Activated CD8-positive, alpha-beta T cell treated with anti-CD3 and anti-CD28 coated beads, Interleukin-2, amount 10 ng/mL, durations not matched to agents 7 days and 5 days (primary cell): ENCODE data around the gene LIN7B. TPM values are rescaled to one million over a fixed set of nuclear protein-coding genes. Genes with fewer than 3 reads are reported as not detected.

Source experiments
- ATAC-seq: fragments of 150-1000 bp; cut with Tn5 transposase; one replicate; pipeline ENCODE4 v1.10.0; 2021; ENCODE audit warnings: moderate library complexity
- CTCF ChIA-PET: fragments of 350-600 bp; sonication (Branson Sonifier 250); formaldehyde crosslinking; loops from one replicate; lab custom pipeline; 2021; ENCODE audit warnings: antibody characterized with exemption; lab: Charles Lee
- POLR2A ChIA-PET: fragments of 350-600 bp; sonication (Branson Sonifier 250); formaldehyde crosslinking; loops from one replicate; lab custom pipeline; 2021; ENCODE audit warnings: antibody characterized with exemption; lab: Charles Lee
- DNase-seq: peaks from one replicate; pipeline ENCODE4 v3.0.0-alpha.2; 2020
- H3K27ac Mint-ChIP-seq: one replicate; pipeline ENCODE4 v1.8.0; 2021; ENCODE audit warnings: mild to moderate bottlenecking, mixed read lengths
- H3K27me3 Mint-ChIP-seq: one replicate; pipeline ENCODE4 v1.8.0; 2021; ENCODE audit warnings: low read depth, mixed read lengths
- H3K36me3 Mint-ChIP-seq: one replicate; pipeline ENCODE4 v1.8.0; 2021; ENCODE audit warnings: low read depth, mixed read lengths
- H3K4me1 Mint-ChIP-seq: one replicate; pipeline ENCODE4 v1.8.0; 2021; ENCODE audit warnings: low read depth, mixed read lengths
- H3K4me3 Mint-ChIP-seq: one replicate; pipeline ENCODE4 v1.8.0; 2021; ENCODE audit warnings: mild to moderate bottlenecking, mixed read lengths
- H3K9me3 Mint-ChIP-seq: one replicate; pipeline ENCODE4 v1.8.0; 2022; ENCODE audit warnings: mixed read lengths; ENCODE audit not compliant: insufficient read depth
- total RNA-seq, 2 experiments: library from RNA; stranded (reverse); gene quantifications; one replicate each; pipeline ENCODE4 v1.2.3, GENCODE V29; 2021

The LIN7B gene
- total RNA-seq, 2 experiments from 2014 or later: 3.7 to 6.3 TPM

- no peak for ATAC-seq
- Mint-ChIP-seq H3K4me3 (no peak overlapping the region), H3K9me3 (no peaks in the 10 kb centered on the region), H3K4me1 (peaks cover 7% of the 10 kb centered on the region), H3K36me3 (no peaks in the 10 kb centered on the region), H3K27me3 (peaks cover 29% of the 10 kb centered on the region), H3K27ac (no peak overlapping the region)
- ChIA-PET CTCF (interaction anchor here (0.9 kb wide), 1 partner anchor 38 kb away, joined by 4 read pairs; no protein-coding TSS in a partner anchor), POLR2A (no interaction called here)
- DNase-seq: no peak
Measured at GRCh38 chr19:49160450-49161189, 46.5 kb downstream of the LIN7B start.

DNA sequence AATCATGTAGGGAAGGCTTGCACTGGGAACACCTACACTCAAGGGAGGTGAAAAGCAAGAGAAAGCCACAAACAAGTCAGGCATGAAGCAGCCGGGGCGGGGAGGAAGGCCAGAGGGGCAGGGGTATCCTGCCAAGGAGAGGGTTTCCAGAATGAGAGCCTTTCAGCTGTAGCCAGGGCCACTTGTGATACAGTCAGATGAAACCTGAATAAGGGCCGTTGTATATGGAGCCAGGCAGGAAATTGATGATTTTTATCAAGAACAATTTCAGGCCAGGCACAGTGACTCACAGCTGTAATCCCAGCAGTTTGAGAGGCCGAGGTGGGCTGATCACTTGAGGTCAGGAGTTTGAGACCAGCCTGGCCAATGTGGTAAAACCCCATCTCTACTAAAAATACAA lies 47.8 kb downstream of the LIN7B start:
- ChIA-PET POLR2A (no interaction called here), CTCF (interaction anchor here (1.4 kb wide), 1 partner anchor 64 kb away, joined by 4 read pairs; no protein-coding TSS in a partner anchor)
- peaks cover 7% of the 10 kb centered on the region for H3K4me1 Mint-ChIP-seq
- H3K4me3 Mint-ChIP-seq: no peak overlapping the region
- no peaks in the 10 kb centered on the region for H3K36me3 Mint-ChIP-seq
- peaks cover 24% of the 10 kb centered on the region for H3K27me3 Mint-ChIP-seq
- DNase-seq: no peak
- H3K27ac Mint-ChIP-seq: no peak overlapping the region
- no peak for ATAC-seq
- H3K9me3 Mint-ChIP-seq: no peaks in the 10 kb centered on the region

GRCh38 chr19:49165111-49165750 lies 51.1 kb downstream of the LIN7B start:
- Mint-ChIP-seq H3K9me3 (no peaks in the 10 kb centered on the region), H3K4me1 (no peaks in the 10 kb centered on the region), H3K36me3 (no peaks in the 10 kb centered on the region), H3K4me3 (no peak overlapping the region), H3K27ac (no peak overlapping the region), H3K27me3 (peaks cover 3% of the 10 kb centered on the region)
- CTCF ChIA-PET: no interaction called here
- no peak for ATAC-seq
- POLR2A ChIA-PET: interaction anchor here (0.6 kb wide), 1 partner anchor 17 kb away, joined by 3 read pairs; no protein-coding TSS in a partner anchor
- DNase-seq: no peak

DNA sequence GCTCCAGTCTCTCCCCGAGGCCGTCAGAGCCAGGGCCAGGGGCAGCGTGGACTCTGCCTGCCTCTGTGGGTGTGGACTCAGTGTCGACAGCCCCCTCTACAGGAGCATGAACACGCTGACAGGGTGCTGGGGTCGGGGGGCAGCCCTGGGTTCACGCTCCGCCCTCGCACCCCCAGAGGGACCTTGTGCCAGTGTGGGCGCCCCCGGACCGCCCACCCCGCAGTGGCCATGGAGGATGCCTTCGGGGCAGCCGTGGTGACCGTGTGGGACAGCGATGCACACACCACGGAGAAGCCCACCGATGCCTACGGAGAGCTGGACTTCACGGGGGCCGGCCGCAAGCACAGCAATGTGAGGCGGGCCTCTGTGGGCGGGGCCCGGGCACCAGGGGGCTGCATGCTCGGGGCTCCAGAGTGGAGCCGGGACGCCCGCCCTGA lies 51.7 kb downstream of the LIN7B start:
- H3K9me3 Mint-ChIP-seq: no peaks in the 10 kb centered on the region
- H3K36me3 Mint-ChIP-seq: no peaks in the 10 kb centered on the region
- ChIA-PET POLR2A (no interaction called here), CTCF (no interaction called here)
- no peak overlapping the region for H3K27ac Mint-ChIP-seq
- no peaks in the 10 kb centered on the region for H3K4me1 Mint-ChIP-seq
- H3K4me3 Mint-ChIP-seq: no peak overlapping the region
- peaks cover 2% of the 10 kb centered on the region for H3K27me3 Mint-ChIP-seq
- DNase-seq: no peak
- no peak for ATAC-seq

DNA sequence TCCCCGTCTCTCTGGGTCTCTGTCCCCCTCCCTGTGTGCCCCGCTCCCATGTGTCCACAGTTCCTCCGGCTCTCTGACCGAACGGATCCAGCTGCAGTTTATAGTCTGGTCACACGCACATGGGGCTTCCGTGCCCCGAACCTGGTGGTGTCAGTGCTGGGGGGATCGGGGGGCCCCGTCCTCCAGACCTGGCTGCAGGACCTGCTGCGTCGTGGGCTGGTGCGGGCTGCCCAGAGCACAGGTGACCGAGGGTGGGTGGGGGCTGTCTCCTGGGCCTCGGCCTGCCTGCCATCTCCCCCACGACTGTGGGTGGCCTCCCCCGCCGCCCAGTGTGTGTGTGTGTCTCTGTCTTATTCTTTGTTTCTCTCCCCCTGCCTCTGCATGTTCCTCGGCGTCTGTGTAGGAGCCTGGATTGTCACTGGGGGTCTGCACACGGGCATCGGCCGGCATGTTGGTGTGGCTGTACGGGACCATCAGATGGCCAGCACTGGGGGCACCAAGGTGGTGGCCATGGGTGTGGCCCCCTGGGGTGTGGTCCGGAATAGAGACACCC lies 53.8 kb downstream of the LIN7B start:
- POLR2A ChIA-PET: no interaction called here
- H3K9me3 Mint-ChIP-seq: no peaks in the 10 kb centered on the region
- no peaks in the 10 kb centered on the region for H3K36me3 Mint-ChIP-seq
- no peak overlapping the region for H3K27ac Mint-ChIP-seq
- no peaks in the 10 kb centered on the region for H3K27me3 Mint-ChIP-seq
- H3K4me1 Mint-ChIP-seq: no peaks in the 10 kb centered on the region
- DNase-seq: no peak
- CTCF ChIA-PET: no interaction called here
- ATAC-seq: no peak
- H3K4me3 Mint-ChIP-seq: no peak overlapping the region

Other genes starting within 250 kb of the LIN7B start
- 1 to 10 TPM; 4.4 to 4.6 TPM for gene PLEKHA4, start 245.8 kb upstream of the LIN7B start, total RNA-seq
- 100 to 1,000 TPM; 104 to 124 TPM for gene PPP1R15A, start 241.9 kb upstream of the LIN7B start, total RNA-seq
- not detected for gene TULP2, start 215.6 kb upstream of the LIN7B start, total RNA-seq
- gene NUCB1, start 214.1 kb upstream of the LIN7B start, total RNA-seq: 100 to 1,000 TPM; 229 to 236 TPM
- gene DHDH, start 180.7 kb upstream of the LIN7B start, total RNA-seq: 1 to 10 TPM; 1.6 to 1.9 TPM
- 100 to 1,000 TPM; 336 to 350 TPM for gene BAX, start 159.5 kb upstream of the LIN7B start, total RNA-seq
- gene FTL, start 149.1 kb upstream of the LIN7B start, total RNA-seq: 1,000 to 10,000 TPM in 1 of 2 experiments, 100 to 1,000 TPM in 1; 971 to 1,027 TPM
- gene GYS1, start 121.1 kb upstream of the LIN7B start, total RNA-seq: 10 to 100 TPM; 54.7 to 57.9 TPM
- gene RUVBL2, start 120.5 kb upstream of the LIN7B start, total RNA-seq: 100 to 1,000 TPM; 105 to 106 TPM
- not detected for gene LHB, start 97.3 kb upstream of the LIN7B start, total RNA-seq
- not detected for gene CGB3, start 90.0 kb upstream of the LIN7B start, total RNA-seq
- not detected for gene CGB2, start 82.5 kb upstream of the LIN7B start, total RNA-seq
- not detected for gene CGB1, start 77.5 kb upstream of the LIN7B start, total RNA-seq
- not detected for gene CGB5, start 70.5 kb upstream of the LIN7B start, total RNA-seq
- not detected for gene CGB8, start 65.3 kb upstream of the LIN7B start, total RNA-seq
- not detected for gene CGB7, start 56.6 kb upstream of the LIN7B start, total RNA-seq
- gene NTF4, start 49.6 kb upstream of the LIN7B start, total RNA-seq: not detected
- gene KCNA7, start 41.7 kb upstream of the LIN7B start, total RNA-seq: not detected
- 100 to 1,000 TPM; 177 to 193 TPM for gene SNRNP70, start 28.9 kb upstream of the LIN7B start, total RNA-seq
- 1 to 10 TPM in 1 of 2 experiments, under 1 TPM in 1; 0.92 to 1.0 TPM for gene C19orf73, start 4.8 kb downstream of the LIN7B start, total RNA-seq
- 1 to 10 TPM; 1.8 to 2.2 TPM for gene PPFIA3, start 5.2 kb downstream of the LIN7B start, total RNA-seq
- not detected for gene HRC, start 41.0 kb downstream of the LIN7B start, total RNA-seq
- gene TRPM4, start 43.4 kb downstream of the LIN7B start, total RNA-seq: not detected
- 1 to 10 TPM; 3.4 to 3.5 TPM for gene SLC6A16, start 210.8 kb downstream of the LIN7B start, total RNA-seq
- gene CD37, start 221.0 kb downstream of the LIN7B start, total RNA-seq: 100 to 1,000 TPM; 162 to 176 TPM
- not detected for gene TEAD2, start 248.0 kb downstream of the LIN7B start, total RNA-seq
- not detected for gene DKKL1, start 249.5 kb downstream of the LIN7B start, total RNA-seq